ENCODE data around the gene RANBP1.

The RANBP1 gene

DNA sequence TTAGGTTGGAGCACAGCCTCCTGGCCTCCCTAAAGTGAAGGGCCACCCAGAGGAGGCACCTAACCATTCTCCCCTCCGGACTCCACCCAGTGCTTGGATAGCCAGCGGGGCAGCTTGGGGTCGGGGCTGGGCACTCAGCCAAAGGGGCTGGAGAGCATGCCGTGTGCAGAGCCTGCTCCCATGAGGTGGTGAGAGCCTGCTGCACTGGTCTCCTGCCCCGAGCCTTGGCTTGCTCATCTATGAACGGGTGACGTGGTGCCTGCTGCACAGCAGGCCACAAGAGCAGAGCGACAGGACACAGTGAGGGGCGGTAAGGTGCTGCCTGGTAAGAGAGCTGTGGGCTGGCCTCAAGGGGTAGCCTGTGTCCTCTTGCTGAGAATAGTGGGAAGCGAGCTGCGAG, 49.0 kb downstream of the RANBP1 start:
- H3K9me3 Mint-ChIP-seq: peaks cover 7% of the 10 kb centered on the region
- H3K4me3 Mint-ChIP-seq: no peak overlapping the region
- no peak for ATAC-seq (ENCODE audit: low read depth)
- no peak for DNase-seq (ENCODE audit: low spot score in 2 of 2)
- no peaks in the 10 kb centered on the region for H3K27me3 Mint-ChIP-seq
- H3K36me3 Mint-ChIP-seq: no peaks in the 10 kb centered on the region
- peaks cover 6% of the 10 kb centered on the region for H3K4me1 Mint-ChIP-seq
- H3K27ac Mint-ChIP-seq: no peak overlapping the region

DNA sequence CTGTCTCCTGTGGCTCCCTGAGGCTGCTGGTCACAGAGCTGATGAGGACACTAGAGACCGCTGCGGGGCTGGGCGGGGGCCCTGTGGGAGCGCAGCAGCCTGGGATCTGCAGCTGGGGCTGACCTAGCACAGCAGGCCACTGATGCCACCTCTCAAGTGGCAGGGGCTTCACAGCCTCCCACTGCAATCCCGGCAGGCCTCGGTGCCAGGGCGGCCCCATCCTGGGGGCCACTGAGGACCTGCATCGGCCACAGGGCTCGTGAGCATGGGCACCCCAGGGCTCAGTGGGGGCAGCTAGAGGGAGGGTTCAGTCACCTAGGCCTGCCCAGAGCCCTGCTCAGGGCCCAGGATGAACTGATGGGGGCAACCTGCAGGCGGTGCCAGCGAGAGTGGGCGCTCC, 49.5 kb downstream of the RANBP1 start:
- DNase-seq (ENCODE audit: low spot score in 2 of 2): no peak
- H3K4me1 Mint-ChIP-seq: peaks cover 6% of the 10 kb centered on the region
- ATAC-seq (ENCODE audit: low read depth): no peak
- H3K9me3 Mint-ChIP-seq: peaks cover 7% of the 10 kb centered on the region
- H3K4me3 Mint-ChIP-seq: no peak overlapping the region
- no peaks in the 10 kb centered on the region for H3K36me3 Mint-ChIP-seq
- peaks cover 1% of the 10 kb centered on the region for H3K27me3 Mint-ChIP-seq
- H3K27ac Mint-ChIP-seq: no peak overlapping the region

DNA sequence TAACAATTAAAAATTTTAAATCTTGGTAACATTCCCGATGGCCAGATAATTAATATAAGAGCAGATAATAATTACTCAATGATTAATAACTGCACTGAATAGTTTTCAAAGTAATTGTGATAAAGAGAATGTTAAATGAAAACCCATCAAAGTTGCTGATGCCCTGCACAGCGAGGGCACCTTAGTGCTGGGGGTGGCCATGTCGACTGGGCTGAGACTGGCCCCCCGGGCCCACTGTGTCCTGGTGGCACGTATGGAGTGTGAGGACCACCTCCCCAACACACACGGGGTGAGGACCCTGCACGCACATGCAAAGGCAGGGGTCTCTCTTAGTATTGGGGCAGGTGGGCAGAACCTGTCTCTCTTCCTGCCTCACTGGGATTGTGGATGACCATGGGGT, 50.0 kb downstream of the RANBP1 start:
- Mint-ChIP-seq H3K4me1 (peaks cover 6% of the 10 kb centered on the region), H3K27me3 (peaks cover 2% of the 10 kb centered on the region), H3K9me3 (peaks cover 7% of the 10 kb centered on the region), H3K4me3 (no peak overlapping the region), H3K36me3 (no peaks in the 10 kb centered on the region), H3K27ac (no peak overlapping the region)
- no peak for DNase-seq (ENCODE audit: low spot score in 2 of 2)
- ATAC-seq (ENCODE audit: low read depth): no peak

DNA sequence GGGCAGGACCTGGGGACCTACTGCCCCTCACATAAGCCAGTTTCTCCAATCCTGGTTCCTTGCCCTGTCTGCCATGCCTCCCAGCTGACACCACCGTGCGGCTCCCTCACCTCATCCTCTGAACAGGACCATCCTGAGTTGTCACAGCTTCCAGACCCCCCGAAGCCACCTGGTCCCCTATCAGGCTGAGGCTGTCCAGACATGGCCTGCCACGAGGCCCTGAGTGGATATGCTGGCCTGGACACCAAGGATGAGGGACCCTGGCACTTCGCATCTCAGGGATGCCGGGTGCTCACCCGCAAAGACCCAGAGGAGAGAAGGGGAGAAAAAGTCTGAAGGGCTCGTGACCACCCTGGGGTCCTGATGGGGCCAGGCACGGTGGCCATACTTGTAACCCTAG, 50.8 kb downstream of the RANBP1 start:
- H3K36me3 Mint-ChIP-seq: no peaks in the 10 kb centered on the region
- peaks cover 6% of the 10 kb centered on the region for H3K4me1 Mint-ChIP-seq
- no peak overlapping the region for H3K4me3 Mint-ChIP-seq
- peaks cover 7% of the 10 kb centered on the region for H3K9me3 Mint-ChIP-seq
- peaks cover 2% of the 10 kb centered on the region for H3K27me3 Mint-ChIP-seq
- no peak for ATAC-seq (ENCODE audit: low read depth)
- DNase-seq (ENCODE audit: low spot score in 2 of 2): no peak
- H3K27ac Mint-ChIP-seq: no peak overlapping the region

DNA sequence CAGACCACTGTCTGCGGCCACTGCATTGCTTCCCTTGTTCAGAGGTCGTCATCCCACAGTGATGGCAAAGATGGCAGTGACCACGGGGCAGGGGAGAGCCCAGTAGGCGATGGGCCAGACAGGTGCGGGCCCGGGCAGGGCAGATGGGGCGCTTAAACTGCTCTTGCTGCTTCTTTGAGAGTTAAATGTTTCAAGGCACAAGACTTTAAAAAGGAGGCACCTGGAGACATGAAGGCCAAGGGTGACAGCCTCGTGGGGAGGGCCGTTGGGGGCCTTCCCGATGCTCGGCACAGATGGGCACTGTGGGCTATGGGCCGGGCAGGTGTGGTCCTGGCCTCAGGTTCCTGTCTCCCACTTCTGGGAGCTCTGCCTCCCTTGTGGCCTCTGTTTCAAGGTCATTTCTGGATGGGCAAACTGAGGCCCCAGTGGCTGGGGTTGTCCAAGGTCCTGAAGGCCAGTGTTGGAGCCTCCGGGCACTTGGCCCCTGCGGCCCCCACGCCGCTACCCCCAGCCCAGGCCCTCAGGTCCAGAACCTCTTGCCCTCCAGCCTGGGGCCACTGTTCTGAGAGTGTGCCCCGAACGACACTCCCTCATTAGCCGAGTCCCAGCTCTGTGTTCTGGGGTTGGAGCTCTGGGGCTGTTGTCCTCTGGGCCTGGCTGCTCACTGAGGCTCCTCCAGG, 51.9 kb downstream of the RANBP1 start:
- ATAC-seq (ENCODE audit: low read depth) (no peak), DNase-seq (ENCODE audit: low spot score in 2 of 2) (no peak)
- H3K4me1 Mint-ChIP-seq: peaks cover 6% of the 10 kb centered on the region
- H3K4me3 Mint-ChIP-seq: no peak overlapping the region
- no peaks in the 10 kb centered on the region for H3K36me3 Mint-ChIP-seq
- peaks cover 2% of the 10 kb centered on the region for H3K27me3 Mint-ChIP-seq
- H3K27ac Mint-ChIP-seq: no peak overlapping the region
- peaks cover 5% of the 10 kb centered on the region for H3K9me3 Mint-ChIP-seq

DNA sequence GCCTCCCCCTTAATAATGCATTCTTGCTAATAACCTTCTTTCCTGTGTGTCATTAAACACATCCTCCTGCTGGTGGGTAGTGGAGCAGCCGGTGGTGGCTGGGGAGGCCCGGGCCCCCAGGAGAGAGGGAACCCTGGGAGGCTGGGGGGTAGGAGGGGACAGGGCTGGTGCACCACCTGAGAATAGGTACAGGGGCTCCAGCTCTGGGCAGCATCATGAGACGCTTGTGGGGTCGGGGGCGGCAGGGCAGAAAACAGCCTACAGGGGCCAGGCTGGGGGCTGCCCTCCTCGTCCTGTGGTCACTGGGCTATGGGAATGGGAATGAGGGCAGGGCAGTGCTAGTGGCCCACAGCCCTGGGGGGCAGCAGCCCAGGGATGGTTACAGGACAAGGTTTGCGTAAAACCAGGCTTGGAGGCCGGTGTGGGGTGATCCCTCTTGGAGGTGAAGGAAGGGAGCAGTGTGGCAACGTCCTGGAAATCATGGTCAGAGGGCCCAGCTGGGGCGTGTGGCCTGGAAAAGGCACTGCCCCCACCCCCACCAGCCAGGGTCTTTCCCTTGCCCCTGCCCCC, 53.4 kb downstream of the RANBP1 start:
- Mint-ChIP-seq H3K4me3 (no peak overlapping the region), H3K27ac (no peak overlapping the region), H3K4me1 (peaks cover 1% of the 10 kb centered on the region), H3K9me3 (peaks cover under 1% of the 10 kb centered on the region), H3K36me3 (no peaks in the 10 kb centered on the region), H3K27me3 (peaks cover 2% of the 10 kb centered on the region)
- ATAC-seq (ENCODE audit: low read depth) (no peak), DNase-seq (ENCODE audit: low spot score in 2 of 2) (no peak)

DNA sequence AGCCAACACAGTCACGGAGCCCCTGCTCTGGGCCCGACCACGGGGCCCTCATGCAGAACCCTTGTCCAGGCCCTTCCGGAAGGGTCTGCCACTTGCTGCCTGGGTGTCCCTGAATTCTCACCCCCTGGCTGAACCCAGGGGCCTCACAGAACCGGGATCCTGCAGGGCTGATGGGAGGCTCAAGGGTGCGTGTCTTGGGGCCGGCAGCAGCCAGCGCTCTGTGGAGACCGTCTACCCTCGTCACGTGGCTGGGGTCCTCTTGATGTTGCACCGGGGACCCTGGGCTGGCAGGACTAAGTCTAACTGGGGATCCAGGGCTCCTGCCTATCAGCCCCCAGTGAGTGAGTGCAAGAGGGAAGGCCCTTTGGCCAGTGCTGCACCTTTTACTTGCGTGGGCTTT, 54.3 kb downstream of the RANBP1 start:
- Mint-ChIP-seq H3K27me3 (peaks cover 2% of the 10 kb centered on the region), H3K4me1 (no peaks in the 10 kb centered on the region), H3K36me3 (no peaks in the 10 kb centered on the region), H3K9me3 (no peaks in the 10 kb centered on the region), H3K27ac (no peak overlapping the region), H3K4me3 (no peak overlapping the region)
- no peak for DNase-seq (ENCODE audit: low spot score in 2 of 2)
- no peak for ATAC-seq (ENCODE audit: low read depth)

DNA sequence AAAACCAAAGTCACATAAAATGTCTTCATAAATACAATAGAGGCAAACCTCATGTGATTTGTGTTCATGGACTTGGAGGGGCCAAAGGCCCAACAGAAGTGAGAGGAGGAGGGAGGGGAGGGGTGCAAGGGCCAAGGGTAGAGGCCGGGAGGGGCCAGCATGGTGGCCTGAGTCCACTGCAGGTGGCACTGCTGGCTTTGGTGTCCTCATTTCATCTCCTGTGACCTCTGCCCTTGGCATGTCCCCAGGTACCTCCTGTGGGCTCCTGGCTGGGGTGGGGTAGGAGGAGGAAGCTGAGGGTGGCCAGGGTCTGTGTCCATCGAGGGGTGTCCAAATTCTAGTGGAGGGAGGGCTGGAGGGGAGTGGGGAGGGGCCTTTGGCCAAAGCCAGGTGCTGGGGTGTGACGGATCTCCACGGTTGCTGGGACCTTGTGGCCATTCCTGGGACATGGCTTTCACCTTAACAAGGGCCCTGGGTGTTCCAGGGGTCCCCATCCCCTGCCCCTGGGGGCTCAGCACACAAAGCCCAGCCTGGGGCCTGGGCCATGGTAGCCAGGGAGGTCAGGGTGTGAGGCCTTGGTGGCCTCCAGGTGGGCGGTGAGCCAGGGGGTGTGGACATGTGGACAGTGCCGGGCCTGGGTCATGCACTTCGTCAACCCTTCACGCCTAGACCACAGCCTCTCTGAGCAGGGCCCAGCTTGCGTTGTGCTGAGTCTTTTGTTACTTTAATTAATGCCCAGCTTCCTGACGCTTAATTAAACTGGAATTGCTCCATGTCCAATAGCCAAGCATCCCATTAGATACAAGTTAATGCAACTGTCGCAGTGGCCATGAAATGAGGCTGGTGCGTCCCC, 55.6 kb downstream of the RANBP1 start:
- H3K36me3 Mint-ChIP-seq: no peaks in the 10 kb centered on the region
- H3K27ac Mint-ChIP-seq: no peak overlapping the region
- H3K9me3 Mint-ChIP-seq: no peaks in the 10 kb centered on the region
- H3K27me3 Mint-ChIP-seq: peaks cover 2% of the 10 kb centered on the region
- no peak for DNase-seq (ENCODE audit: low spot score in 2 of 2)
- no peaks in the 10 kb centered on the region for H3K4me1 Mint-ChIP-seq
- ATAC-seq (ENCODE audit: low read depth): no peak
- H3K4me3 Mint-ChIP-seq: no peak overlapping the region

DNA sequence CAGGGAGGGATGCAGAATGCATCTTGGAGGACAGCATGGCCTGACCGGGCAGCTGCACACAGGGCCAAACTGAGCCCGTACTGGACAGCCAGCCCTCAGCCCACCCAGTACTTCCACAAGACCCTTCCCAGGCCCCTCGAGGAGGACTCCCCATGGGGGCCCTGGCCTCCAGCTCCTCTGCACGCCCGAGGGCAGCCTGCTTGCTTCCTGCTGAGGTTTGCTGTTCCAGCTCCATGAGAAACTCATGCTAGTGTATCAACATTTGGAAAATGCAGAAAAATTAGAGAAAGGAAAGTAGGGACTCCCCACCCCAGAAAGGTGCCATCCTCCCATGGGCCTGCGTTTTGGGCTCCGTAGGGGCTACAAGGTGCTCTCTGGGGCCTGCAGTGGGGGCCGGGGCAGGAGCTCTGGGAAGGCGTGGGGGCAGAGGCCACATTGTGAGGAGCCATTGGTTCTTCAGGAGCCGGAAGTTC, 56.3 kb downstream of the RANBP1 start:
- Mint-ChIP-seq H3K36me3 (no peaks in the 10 kb centered on the region), H3K27ac (no peak overlapping the region), H3K4me1 (no peaks in the 10 kb centered on the region)

DNA sequence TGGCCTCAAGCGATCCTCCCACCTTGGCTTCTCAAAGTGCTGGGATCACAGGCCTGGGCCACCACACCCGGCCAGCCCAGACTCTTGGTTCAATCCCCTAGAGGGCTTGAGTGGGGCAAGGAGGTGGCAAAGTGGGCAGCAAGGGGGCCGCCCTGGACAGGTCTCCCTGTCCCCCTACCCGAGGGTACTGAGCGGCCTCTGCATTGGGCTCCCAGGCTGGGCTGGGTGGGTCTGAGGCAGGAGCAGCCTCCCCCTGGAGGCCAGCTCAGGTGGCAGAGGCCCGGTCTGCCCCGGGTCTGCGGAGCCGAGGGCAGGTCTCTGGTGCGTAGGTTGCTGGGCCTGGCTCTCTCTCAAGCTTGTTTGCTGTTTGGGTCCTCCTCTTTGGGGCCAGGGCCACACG, 57.3 kb downstream of the RANBP1 start:
- Mint-ChIP-seq H3K27me3 (peaks cover 2% of the 10 kb centered on the region), H3K9me3 (no peaks in the 10 kb centered on the region), H3K4me3 (no peak overlapping the region), H3K4me1 (no peaks in the 10 kb centered on the region), H3K27ac (no peak overlapping the region), H3K36me3 (no peaks in the 10 kb centered on the region)
- DNase-seq (ENCODE audit: low spot score in 2 of 2): no peak
- ATAC-seq (ENCODE audit: low read depth): no peak

More for the DNA sequence above, 56.3 kb downstream of the RANBP1 start:
- DNase-seq (ENCODE audit: low spot score in 2 of 2) (no peak), ATAC-seq (ENCODE audit: low read depth) (no peak)
- Mint-ChIP-seq H3K9me3 (no peaks in the 10 kb centered on the region), H3K4me3 (no peak overlapping the region), H3K27me3 (peaks cover 2% of the 10 kb centered on the region)

DNA sequence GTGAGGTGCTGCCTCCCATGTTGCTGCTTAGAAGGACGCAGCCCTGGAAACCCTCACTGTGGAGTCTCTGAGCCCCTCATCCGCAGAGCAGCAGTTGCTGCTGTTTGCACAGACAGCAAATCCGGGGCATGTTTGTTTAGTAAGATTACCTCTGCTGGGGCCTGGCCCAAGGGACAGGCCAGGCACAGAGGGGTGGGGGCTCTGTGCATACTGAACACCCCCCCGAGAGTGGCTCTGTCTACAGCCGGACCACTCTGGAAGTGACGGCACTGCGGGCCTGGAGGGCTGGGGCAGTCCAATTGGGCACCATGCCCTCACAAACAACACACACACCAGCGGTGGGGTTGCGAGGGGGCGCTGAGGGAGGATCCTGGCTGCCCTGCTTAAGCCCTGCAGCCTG, 57.9 kb downstream of the RANBP1 start:
- no peak for DNase-seq (ENCODE audit: low spot score in 2 of 2)
- no peaks in the 10 kb centered on the region for H3K9me3 Mint-ChIP-seq
- no peak overlapping the region for H3K4me3 Mint-ChIP-seq
- H3K27me3 Mint-ChIP-seq: peaks cover 2% of the 10 kb centered on the region
- H3K27ac Mint-ChIP-seq: no peak overlapping the region
- H3K36me3 Mint-ChIP-seq: no peaks in the 10 kb centered on the region
- no peaks in the 10 kb centered on the region for H3K4me1 Mint-ChIP-seq
- ATAC-seq (ENCODE audit: low read depth): no peak

DNA sequence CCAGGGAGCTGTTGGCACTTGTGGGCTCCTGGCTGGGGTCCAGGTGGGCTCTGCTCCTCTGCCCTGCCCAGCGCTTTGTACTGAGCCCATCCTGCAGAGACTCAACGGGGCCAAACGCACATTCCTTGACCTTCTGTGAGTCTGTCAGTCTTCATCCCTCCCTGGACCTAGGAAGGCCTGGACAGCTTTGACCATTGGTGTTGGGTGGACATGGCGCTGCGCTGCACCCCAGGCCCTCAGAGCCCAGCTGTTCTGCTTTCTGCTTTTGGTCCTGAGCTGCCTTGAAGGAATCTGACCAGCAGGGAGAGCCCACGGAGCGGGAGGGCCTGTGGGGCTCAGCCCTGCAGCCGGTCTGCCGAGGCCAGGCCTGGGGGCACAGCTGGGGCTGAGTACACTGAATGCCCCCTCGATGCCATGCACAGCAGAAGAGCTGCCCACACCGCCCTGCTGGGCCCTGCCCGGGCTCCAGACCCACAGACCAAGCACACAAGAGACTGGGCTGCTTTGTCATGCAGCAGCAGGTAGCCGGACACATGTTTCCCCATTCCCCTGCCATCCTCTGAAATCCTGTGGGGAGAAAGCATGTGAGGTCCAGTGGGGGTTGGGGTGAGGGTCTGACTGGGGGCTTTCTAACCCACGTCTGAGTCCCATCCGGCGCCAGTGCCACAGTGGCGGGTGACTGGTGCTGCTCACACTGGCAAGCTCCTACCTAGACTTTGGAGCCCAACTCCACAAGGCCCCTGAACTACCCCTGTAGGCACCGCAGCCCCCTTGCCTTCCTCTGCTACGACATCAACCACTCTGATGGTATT, 59.1 kb downstream of the RANBP1 start:
- Mint-ChIP-seq H3K9me3 (no peaks in the 10 kb centered on the region), H3K36me3 (no peaks in the 10 kb centered on the region), H3K27ac (no peak overlapping the region), H3K4me1 (no peaks in the 10 kb centered on the region), H3K27me3 (peaks cover 2% of the 10 kb centered on the region), H3K4me3 (no peak overlapping the region)
- DNase-seq (ENCODE audit: low spot score in 2 of 2): no peak
- ATAC-seq (ENCODE audit: low read depth): no peak

DNA sequence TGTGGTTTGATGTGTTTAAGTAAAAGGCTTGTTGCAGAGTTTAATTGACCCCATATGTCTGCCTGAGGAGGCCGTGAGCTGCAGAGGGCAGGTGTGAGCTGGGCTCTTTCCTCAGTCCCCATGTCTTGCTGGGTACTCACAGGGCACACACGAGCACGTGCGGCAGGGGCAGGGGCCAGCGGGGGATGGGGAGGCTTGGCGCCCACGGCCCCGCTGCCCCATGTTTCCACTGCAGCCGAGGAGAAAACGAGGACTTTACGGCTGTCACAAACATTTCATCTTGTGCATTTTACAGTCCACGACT, 59.6 kb downstream of the RANBP1 start:
- Mint-ChIP-seq H3K27ac (no peak overlapping the region), H3K9me3 (no peaks in the 10 kb centered on the region), H3K4me3 (no peak overlapping the region), H3K4me1 (no peaks in the 10 kb centered on the region), H3K27me3 (no peaks in the 10 kb centered on the region), H3K36me3 (no peaks in the 10 kb centered on the region)
- DNase-seq (ENCODE audit: low spot score in 2 of 2): no peak
- no peak for ATAC-seq (ENCODE audit: low read depth)
